Heart left ventricle (tissue), 16 donors: ENCODE data around the gene PGAP3. TPM values are rescaled to one million over a fixed set of nuclear protein-coding genes. Genes with fewer than 3 reads are reported as not detected.
A peak's percentile ranks its signal among the peaks of the same experiment; 100 is the strongest.

ENCODE experiments used
- ATAC-seq, 4 donors: fragments of 200-7000 bp; cut with Tn5 transposase; one replicate each; pipeline ENCODE4 v1.9.1; 2020 to 2022; ENCODE audit warnings: moderate library complexity in 4 of 4, mild to moderate bottlenecking in 3 of 4, moderate number of reproducible peaks in 1 of 4
- DNase-seq, 5 donors: peaks; one replicate each; pipeline ENCODE4 v3.0.0-alpha.2; 2020
- H3K27ac ChIP-seq, 12 donors: fragments of 200-600 bp; sonication (generic) in 4 of 12; one replicate each; pipeline versions ENCODE4 v1.5.0 to v1.8.0; 2016 to 2022; ENCODE audit warnings: mild to moderate bottlenecking in 2 of 12
- H3K27me3 ChIP-seq, 9 donors: fragments of 200-600 bp; sonication (generic) in 2 of 9; one replicate each; pipeline versions ENCODE4 v1.5.1 to v1.8.0; 2016 to 2022; ENCODE audit warnings: mild to moderate bottlenecking in 3 of 9
- H3K36me3 ChIP-seq, 9 donors: fragments of 200-600 bp; sonication (generic) in 2 of 9; one replicate each; pipeline versions ENCODE4 v1.5.0 to v1.8.0; 2018 to 2022; ENCODE audit warnings: mild to moderate bottlenecking in 2 of 9
- H3K4me1 ChIP-seq, 12 donors: fragments of 200-600 bp; sonication (generic) in 4 of 12; one replicate each; pipeline versions ENCODE4 v1.5.0 to v1.8.0; 2016 to 2022; ENCODE audit warnings: mild to moderate bottlenecking in 3 of 12
- H3K4me3 ChIP-seq, 12 donors: fragments of 200-600 bp; sonication (generic) in 4 of 12; one replicate each; pipeline versions ENCODE4 v1.5.0 to v1.8.0; 2017 to 2022; ENCODE audit warnings: mild to moderate bottlenecking in 9 of 12, moderate library complexity in 4 of 12
- H3K9me3 ChIP-seq, 12 donors: fragments of 200-600 bp; sonication (generic) in 4 of 12; one replicate each; pipeline versions ENCODE4 v1.5.0 to v1.8.0; 2016 to 2022; ENCODE audit warnings: mild to moderate bottlenecking in 1 of 12
- CTCF ChIP-seq, 12 donors: fragments of 200-600 bp; sonication (generic) in 4 of 12; IDR thresholded peaks; one replicate each; pipeline versions ENCODE4 v1.5.0 to v1.8.0; 2018 to 2022; ENCODE audit warnings: antibody characterized with exemption in 12 of 12, mild to moderate bottlenecking in 5 of 12
- POLR2A ChIP-seq, 2 donors: fragments of 450-650 bp; IDR thresholded peaks; one replicate each; pipeline ENCODE4 v1.6.1; 2017; ENCODE audit warnings: antibody characterized with exemption in 2 of 2, mild to moderate bottlenecking in 2 of 2, moderate library complexity in 2 of 2
- whole genome bisulfite sequencing, 4 donors: extraction: QIAGEN DNeasy Blood & Tissue Kit in 2 of 4; methylation state at CpG; one replicate each; pipeline versions ENCODE4 v1.1.5 to v1.1.7; 2013 to 2018; 5-methylcytosine and 5-hydroxymethylcytosine counted together
- intact Hi-C, 10 donors: fragments of 100-400 bp; cut with DNase I; formaldehyde crosslinking; loops; one replicate each; pipeline versions ENCODE4 v1.11.1 to v1.14.2; 2022
- polyA plus RNA-seq, 2 donors: library from polyadenylated mRNA; stranded (reverse); fragments of 200-250 nt; gene quantifications; one replicate each; pipeline ENCODE4 v1.2.3, GENCODE V29; 2013
- total RNA-seq, 9 donors: library from RNA; depleted of rRNA in 2 of 9; stranded (reverse); fragments of >200 nt in 2 of 9; fragmentation: NEBNext Ultra II Directional in 3 of 9; extraction: Animal tissue kit (Norgen Biotek cat#: 25700) in 3 of 9; gene quantifications; one replicate each; pipeline versions ENCODE4 v1.1.0 to v1.2.4, GENCODE V29; 2016 to 2023
- donor health status: ischemic (EF 13 %, LVEDD 7.1; RV severe dilation, severe dysfunction).
- donor health status: healthy with polysubstance abuse.
- donor health status: DM: no; HTN: yes; CAD: no.
- donor health status: DM: no; HTN: no; CAD: no.
- donor health status: ischemic (EF 25% LVEDD 6.9; RV normal size, moderate dysfunction).
- donor health status: ischemic (EF 25% LVEDD 5.7; RV mildly dilated, moderate dysfunction).
- donor health status: healthy.
- donor health status: DM: yes; HTN: yes; CAD: no.
- donor health status: ischemic (EF 35%, LVEDD 5.7; RV mildly dilated, moderate dysfunction).
- donor health status: nonischemic (EF 11% LVEDD 7.7; RV severe dilation, severe dysfunction).
- donor health status: DM: yes; HTN: yes; CAD: no.
- donor health status: PGD.
- donor health status: ischemic (EF 29% LVEDD 5.4; RV normal size, mild dysfunction).
- donor health status: nonischemic (EF 23%, LVEDD 6.1; RV moderate dilation, normal function).

The PGAP3 gene
- total and polyA plus RNA-seq, 11 donors, result 8.0 to 18.8 (median 13.3) TPM

DNA sequence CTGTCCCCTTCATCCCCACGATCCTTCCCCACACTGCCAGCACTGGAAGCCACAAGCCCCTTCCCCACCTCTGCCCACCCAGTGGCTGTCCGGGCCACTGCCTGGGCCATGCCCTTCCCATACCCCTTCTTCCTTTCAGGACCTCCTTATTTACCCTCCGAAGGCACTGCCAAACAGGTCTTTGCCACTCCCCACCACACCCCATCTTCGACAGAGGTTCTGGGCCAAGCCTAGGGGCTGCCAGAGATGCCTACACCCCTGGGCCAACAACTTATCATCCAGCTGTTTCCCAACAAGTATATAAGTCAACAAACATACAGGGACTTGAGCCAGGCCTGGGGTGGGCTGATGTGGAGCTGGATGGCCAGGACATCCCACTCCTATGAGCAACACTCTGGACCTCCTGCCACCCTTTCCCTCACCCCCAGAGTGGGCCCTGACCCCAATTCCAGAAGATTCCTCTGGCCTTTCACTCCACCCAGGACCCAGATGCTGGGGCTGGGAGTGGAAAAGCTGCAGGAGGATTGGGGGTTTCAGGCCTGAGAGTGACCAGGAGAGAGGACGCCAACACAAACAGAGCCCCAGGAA lies 62.6 kb downstream of the PGAP3 start:
- WGBS, 4 donors, result 58 to 80% (median 69%) methylated on average over 4 to 5 of the region's 5 CpGs
- Histone ChIP-seq H3K27ac (no peak overlapping the region), H3K4me1 (peaks cover 0 to 22% (median 13%) of the 10 kb centered on the region in 12 donors), H3K9me3 (no peaks in the 10 kb centered on the region), H3K27me3 (peaks cover 8 to 53% (median 32%) of the 10 kb centered on the region in 9 donors), H3K36me3 (no peaks in the 10 kb centered on the region), H3K4me3 (no peak overlapping the region)
- no peak for DNase-seq
- no peak for TF ChIP-seq POLR2A (IDR thresholded peaks at IDR 0.05)
- no peak for TF ChIP-seq CTCF (IDR thresholded peaks at IDR 0.05)
- intact Hi-C loops, result loop anchor here in 3 of 10 donors (10.0 kb wide), 4 partner anchors 50 to 360 kb away; partner anchors contain the start of gene PSMD3 (in 1 of the 3)
- no peak for ATAC-seq

DNA sequence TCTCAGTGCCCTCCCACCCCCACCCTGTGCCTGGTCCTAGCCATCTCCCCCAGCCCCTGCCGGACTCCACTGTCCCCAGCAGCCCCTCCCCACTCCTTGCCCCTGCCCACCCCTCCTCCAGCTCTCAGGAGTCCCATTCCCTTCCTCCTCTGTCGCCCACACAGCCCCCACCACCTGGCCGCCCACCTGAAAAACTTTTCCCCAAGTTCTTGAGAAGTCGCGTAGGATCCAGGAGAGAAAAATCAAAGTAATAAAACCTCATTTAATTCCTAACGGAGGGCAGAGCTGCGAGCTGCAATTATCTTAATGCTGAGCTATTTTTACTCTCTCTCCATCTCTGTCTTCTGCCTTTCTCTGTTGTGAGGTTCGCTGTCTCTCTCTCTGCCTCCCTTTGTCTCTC lies 63.5 kb downstream of the PGAP3 start:
- TF ChIP-seq POLR2A (IDR thresholded peaks at IDR 0.05), result no peak
- TF ChIP-seq CTCF (IDR thresholded peaks at IDR 0.05), result no peak
- no peak for DNase-seq
- WGBS, 4 donors, result 67 to 77% (median 71%) methylated on average over 8 of the region's 8 CpGs

DNA sequence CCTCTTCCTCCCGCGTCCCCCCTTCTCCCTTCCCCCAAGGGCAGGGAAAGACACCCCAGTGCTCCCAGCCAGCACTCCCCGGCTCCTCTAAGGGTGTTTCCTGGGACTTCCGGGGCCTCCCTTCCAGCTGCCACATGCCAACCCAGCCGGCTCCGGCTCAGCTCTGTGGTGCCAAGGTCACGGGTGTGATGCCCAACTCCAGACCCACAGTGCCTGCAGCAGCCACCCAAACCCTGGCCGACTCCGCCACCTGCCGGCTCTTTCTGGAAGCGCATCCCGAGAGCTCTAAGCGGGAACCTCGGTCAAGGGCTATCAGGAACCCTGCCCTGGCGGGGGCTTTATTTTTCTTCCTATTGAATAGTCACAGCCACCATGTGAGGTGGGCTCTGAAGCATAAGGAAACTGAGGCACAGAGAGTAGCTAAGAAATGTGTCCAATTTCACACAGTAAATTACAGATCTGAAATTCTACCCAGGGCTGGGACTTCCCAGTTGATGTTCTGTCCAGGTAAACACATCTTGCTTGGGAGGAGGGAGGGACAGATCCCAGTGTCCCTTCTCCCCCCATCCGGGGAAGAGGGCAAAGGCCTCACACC lies 64.4 kb downstream of the PGAP3 start:
- Histone ChIP-seq H3K36me3 (no peaks in the 10 kb centered on the region), H3K9me3 (no peaks in the 10 kb centered on the region), H3K27ac (peak overlapping the region in 2 of 12 donors; percentile 8 to 50), H3K4me1 (peaks cover 0 to 27% (median 13%) of the 10 kb centered on the region in 12 donors), H3K4me3 (no peak overlapping the region), H3K27me3 (peaks cover 8 to 37% (median 32%) of the 10 kb centered on the region in 9 donors)
- ATAC-seq (peak; percentile 71 to 82 (median 80)), DNase-seq (peak; percentile 81 to 92 (median 87))
- WGBS, 4 donors, result 4 to 10% (median 8%) methylated on average over 6 to 16 of the region's 16 CpGs
- TF ChIP-seq CTCF (IDR thresholded peaks at IDR 0.05) (peak; percentile 87 to 97 (median 94)), POLR2A (IDR thresholded peaks at IDR 0.05) (no peak)
- intact Hi-C loops, result loop anchor here (1.0 to 10.0 kb wide), 19 partner anchors 44 to 361 kb away; partner anchors contain the start of genes PNMT (in 2 of the 10), PSMD3 (in 2 of the 10), MIEN1 (in 1 of the 10) and TCAP (in 1 of the 10)

More for the DNA sequence above, 63.5 kb downstream of the PGAP3 start:
- Histone ChIP-seq H3K4me3 (no peak overlapping the region), H3K36me3 (no peaks in the 10 kb centered on the region), H3K4me1 (peaks cover 0 to 22% (median 13%) of the 10 kb centered on the region in 12 donors), H3K27ac (no peak overlapping the region), H3K9me3 (no peaks in the 10 kb centered on the region), H3K27me3 (peaks cover 8 to 45% (median 32%) of the 10 kb centered on the region in 9 donors)
- no peak for ATAC-seq
- intact Hi-C loops, result loop anchor here in 9 of 10 donors (5.0 to 10.0 kb wide), 10 partner anchors 43 to 360 kb away; partner anchors contain the start of genes MIEN1 (in 1 of the 9), PNMT (in 1 of the 9), PSMD3 (in 1 of the 9) and TCAP (in 1 of the 9)
